HepG2 (cell line): Measurements from ENCODE around the gene CNBD2. TPM values are rescaled to one million over a fixed set of nuclear protein-coding genes. Genes with fewer than 3 reads are reported as not detected.

Source experiments
- ATAC-seq: fragments of 200-7000 bp; cut with Tn5 transposase; 3 replicates; pipeline ENCODE4 v1.9.1; 2020; ENCODE audit warnings: mild to moderate bottlenecking, moderate library complexity
- BruUV-seq: library from RNA; stranded (reverse); fragments of 400-500 nt; replicated peaks from 2 replicates; lab custom pipeline; 2021; lab: Mats Ljungman, UMichigan
- CTCF ChIA-PET: fragments of 300-600 bp; formaldehyde crosslinking; extraction: SDS; loops from one replicate; lab custom pipeline; 2021; ENCODE audit warnings: low total read pairs, inconsistent platforms, low intra/inter-chr PET ratio; lab: Yijun Ruan, JAX
- POLR2A ChIA-PET: fragments of 350-600 bp; sonication (Branson Sonifier 250); formaldehyde crosslinking; loops from one replicate; lab custom pipeline; 2020; ENCODE audit warnings: antibody characterized with exemption, inconsistent platforms; lab: Yijun Ruan, JAX
- DNase-seq: peaks from one replicate; pipeline ENCODE4 v3.0.0-alpha.2; 2015; ENCODE audit warnings: low spot score
- FAIRE-seq: peaks from 3 replicates; lab custom pipeline; 2011; peaks lifted over from hg19 to GRCh38; lab: Jason Lieb, UNC
- H2AFZ ChIP-seq: one replicate; pipeline ENCODE4 v1.6.1; 2011; ENCODE audit warnings: low read length, inconsistent platforms
- H3K27ac ChIP-seq: fragments of 300-600 bp; 3 replicates; pipeline ENCODE4 v1.8.0; 2011; ENCODE audit warnings: mixed run types, mild to moderate bottlenecking, mixed read lengths, low read length, inconsistent platforms; ENCODE audit not compliant: insufficient read depth; ENCODE audit errors: extremely low read length
- H3K27me3 ChIP-seq, 2 experiments: fragments of 200-600 bp in 1 of 2; 2 replicates in 1 of 2; 3 replicates in 1 of 2; pipeline versions ENCODE4 v1.6.0 to v1.8.0; 2011; ENCODE audit warnings: low read length in 2 of 2, mild to moderate bottlenecking in 2 of 2, moderate library complexity in 2 of 2, inconsistent platforms in 1 of 2; ENCODE audit not compliant: insufficient read depth in 2 of 2, control insufficient read depth in 1 of 2
- H3K36me3 ChIP-seq, 2 experiments: fragments of 200-600 bp in 1 of 2; replicated peaks in 1 of 2; 2 replicates in 1 of 2; 3 replicates in 1 of 2; pipeline versions ENCODE4 v1.5.1 to v1.8.0; 2011; ENCODE audit warnings: low read length in 2 of 2, inconsistent platforms in 1 of 2; ENCODE audit not compliant: insufficient read depth in 2 of 2, control insufficient read depth in 1 of 2
- H3K4me1 ChIP-seq: 2 replicates; pipeline ENCODE4 v1.5.1; 2012; ENCODE audit warnings: low read length, inconsistent platforms; ENCODE audit not compliant: insufficient read depth
- H3K4me2 ChIP-seq: 2 replicates; pipeline ENCODE4 v1.6.0; 2011; ENCODE audit warnings: low read depth, low read length, inconsistent platforms
- H3K4me3 ChIP-seq, 3 experiments: fragments of 200-600 bp in 1 of 3; sonication (generic), shearing (Covaris generic) in 1 of 3; replicated peaks in 1 of 3; 2 replicates each; pipeline ENCODE4 v1.5.1; 2011 to 2016; ENCODE audit warnings: low read length in 3 of 3, inconsistent platforms in 2 of 3, low read depth in 2 of 3, mild to moderate bottlenecking in 2 of 3, control low read depth in 1 of 3, mixed read lengths in 1 of 3; ENCODE audit not compliant: insufficient read depth in 1 of 3
- H3K79me2 ChIP-seq: one replicate; pipeline ENCODE4 v1.6.1; 2011; ENCODE audit warnings: low read length, inconsistent platforms; ENCODE audit not compliant: insufficient read depth
- H3K9ac ChIP-seq: 2 replicates; pipeline ENCODE4 v1.6.0; 2011; ENCODE audit warnings: mild to moderate bottlenecking, low read depth, low read length, inconsistent platforms; ENCODE audit not compliant: insufficient read depth
- H3K9me3 ChIP-seq: 2 replicates; pipeline ENCODE4 v1.5.1; 2012; ENCODE audit warnings: mild to moderate bottlenecking, low read length
- H4K20me1 ChIP-seq: 2 replicates; pipeline ENCODE4 v1.6.0; 2011; ENCODE audit warnings: inconsistent platforms, mild to moderate bottlenecking, low read length, moderate library complexity; ENCODE audit not compliant: insufficient read depth
- BCL6 ChIP-seq: IDR thresholded peaks from 2 replicates; pipeline ENCODE4 v1.6.1; 2016; ENCODE audit warnings: missing genetic modification reagents, missing compliant biosample characterization
- HNRNPH1 ChIP-seq: fragments of 200-400 bp; formaldehyde crosslinking; optimal IDR thresholded peaks from 2 replicates; pipeline ENCODE3; 2017; ENCODE audit warnings: mild to moderate bottlenecking, low read depth, low read length
- IRF2 ChIP-seq: IDR thresholded peaks from 2 replicates; pipeline ENCODE4 v1.6.1; 2018; ENCODE audit warnings: missing genetic modification reagents, missing compliant biosample characterization
- MBD4 ChIP-seq: IDR thresholded peaks from 2 replicates; pipeline ENCODE4 v1.6.1; 2012; ENCODE audit warnings: low read length, inconsistent platforms, borderline replicate concordance
- TRIM24 ChIP-seq: sonication (generic); formaldehyde crosslinking; IDR thresholded peaks from 2 replicates; pipeline ENCODE4 v1.8.0; 2022; ENCODE audit warnings: mild to moderate bottlenecking, missing genetic modification reagents
- ZNF251 ChIP-seq: sonication (generic); formaldehyde crosslinking; IDR thresholded peaks from 2 replicates; pipeline ENCODE4 v1.9.0; 2021; ENCODE audit warnings: mild to moderate bottlenecking, missing genetic modification reagents
- ZNF446 ChIP-seq: sonication (generic); formaldehyde crosslinking; IDR thresholded peaks from 2 replicates; pipeline ENCODE4 v1.5.0; 2020; ENCODE audit warnings: mild to moderate bottlenecking, missing genetic modification reagents
- ZNF766 ChIP-seq: sonication (generic); formaldehyde crosslinking; IDR thresholded peaks from 2 replicates; pipeline ENCODE4 v1.5.0; 2020; ENCODE audit warnings: missing genetic modification reagents, borderline replicate concordance
- ZNF773 ChIP-seq: sonication (generic); formaldehyde crosslinking; IDR thresholded peaks from 2 replicates; pipeline ENCODE4 v1.4.0; 2020; ENCODE audit warnings: missing genetic modification reagents, borderline replicate concordance
- ZSCAN9 ChIP-seq: IDR thresholded peaks from 2 replicates; pipeline ENCODE4 v1.6.1; 2016; ENCODE audit warnings: borderline replicate concordance
- WGBS: methylation state at CpG from one replicate; pipeline ENCODE4 v1.1.6; 2017; ENCODE audit warnings: low lambda C conversion rate; 5-methylcytosine and 5-hydroxymethylcytosine counted together
- in situ Hi-C: cut with HindIII; loops from 2 replicates; pipeline ENCODE4 v1.10.0; 2017; ENCODE audit warnings: low pct_unique_long_range_greater_than_20kb; ENCODE audit not compliant: extremely low pct_ligation_motif_present
- intact Hi-C: fragments of 100-400 bp; cut with micrococcal nuclease; formaldehyde crosslinking; loops from one replicate; pipeline ENCODE4 v1.10.0; 2022; ENCODE audit not compliant: unreplicated experiment
- polyA plus RNA-seq, 8 experiments: library from polyadenylated mRNA; depleted of rRNA in 3 of 8; stranded (reverse) in 7 of 8; unstranded in 1 of 8; fragments of >200 nt; fragmentation: Illumina TruSeq in 4 of 8; extraction: Trizol in 4 of 8; gene quantifications; 2 replicates each; pipeline versions ENCODE4 v1.2.1 to v1.2.3, GENCODE V29; 2011 to 2016; ENCODE audit warnings: low read depth in 4 of 8, missing spikeins in 1 of 8, mixed read lengths in 1 of 8; ENCODE audit not compliant: insufficient read depth in 1 of 8
- total RNA-seq, 5 experiments: library from RNA; depleted of rRNA; stranded (reverse); fragments of >200 nt; fragmentation: Illumina TruSeq; extraction: Trizol; gene quantifications; 2 replicates each; pipeline ENCODE4 v1.2.3, GENCODE V29; 2016; ENCODE audit warnings: low read depth in 1 of 5
- TF ChIP-seq, protein P1 (sequence below): sonication (generic); formaldehyde crosslinking; IDR thresholded peaks from 2 replicates; pipeline ENCODE4 v1.5.1; 2020; ENCODE audit warnings: missing genetic modification reagents, mild to moderate bottlenecking, borderline replicate concordance
- TF ChIP-seq, protein P2 (sequence below), 2 experiments: fragments of 450-650 bp in 1 of 2; sonication (generic) in 1 of 2; formaldehyde crosslinking in 1 of 2; IDR thresholded peaks; 2 replicates each; pipeline versions ENCODE4 v1.6.1 to v1.8.0; 2016 to 2022; ENCODE audit warnings: antibody characterized with exemption in 1 of 2, mild to moderate bottlenecking in 1 of 2, missing genetic modification reagents in 1 of 2

The CNBD2 gene
- total and polyA plus RNA-seq, 2 of the 13 experiments (the other 11 are each of a cell fraction or from before 2014, with no cell fraction given), result 12.4 to 22.8 TPM

DNA sequence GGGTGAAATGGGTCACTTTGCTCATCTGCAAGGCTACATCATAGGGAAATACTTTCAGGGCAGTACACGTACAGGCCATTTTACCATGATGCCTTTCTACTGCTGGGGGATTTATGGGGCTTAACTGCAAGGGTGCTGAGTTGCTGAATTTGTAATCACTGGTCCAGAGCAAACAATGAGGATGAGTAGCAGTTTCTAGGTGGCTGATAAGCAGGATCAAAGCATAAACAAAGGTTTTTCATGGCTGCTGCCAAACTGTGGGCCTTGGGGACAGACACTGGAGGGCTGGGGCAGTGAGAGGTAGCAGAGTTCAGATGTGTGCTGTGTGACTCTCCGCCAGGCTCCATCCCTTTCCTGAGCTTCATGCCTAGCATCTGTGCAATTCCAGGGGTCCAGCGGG lies 68.3 kb downstream of the CNBD2 start (continued):
- TF ChIP-seq, protein P1, sequence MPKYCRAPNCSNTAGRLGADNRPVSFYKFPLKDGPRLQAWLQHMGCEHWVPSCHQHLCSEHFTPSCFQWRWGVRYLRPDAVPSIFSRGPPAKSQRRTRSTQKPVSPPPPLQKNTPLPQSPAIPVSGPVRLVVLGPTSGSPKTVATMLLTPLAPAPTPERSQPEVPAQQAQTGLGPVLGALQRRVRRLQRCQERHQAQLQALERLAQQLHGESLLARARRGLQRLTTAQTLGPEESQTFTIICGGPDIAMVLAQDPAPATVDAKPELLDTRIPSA, result no peak
- TF ChIP-seq ZNF446 (CRISPR knock-in tag) (no peak), ZSCAN9 (CRISPR knock-in tag) (no peak), HNRNPH1 (no peak)
- TF ChIP-seq, all 625 proteins: peak for 3

DNA sequence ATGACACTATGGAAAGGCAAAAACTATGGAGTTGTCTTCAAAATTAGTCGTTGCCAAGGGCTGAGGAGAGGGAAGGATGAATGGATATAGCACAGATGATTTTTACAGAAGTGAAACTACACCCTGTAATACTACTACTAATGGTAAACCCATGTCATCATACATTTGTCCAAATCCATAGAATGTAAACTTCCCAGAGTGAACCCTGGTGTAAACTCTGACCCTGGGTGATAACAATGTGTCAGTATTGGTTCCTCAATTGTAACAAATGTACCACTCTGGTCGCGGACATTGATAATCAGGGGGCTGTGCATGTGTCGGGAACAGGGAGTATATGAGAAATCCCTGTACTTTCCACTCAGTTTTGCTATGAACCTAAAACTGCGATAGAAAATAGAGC lies 72.2 kb downstream of the CNBD2 start:
- Histone ChIP-seq H3K9ac (no peak overlapping the region), H3K79me2 (peaks cover 10% of the 10 kb centered on the region), H3K9me3 (no peaks in the 10 kb centered on the region), H3K27ac (no peak overlapping the region), H3K36me3 (no peaks in the 10 kb centered on the region), H3K27me3 (no peaks in the 10 kb centered on the region), H3K4me1 (peaks cover 25% of the 10 kb centered on the region), H2AFZ (no peak overlapping the region), H3K4me3 (no peak overlapping the region), H3K4me2 (no peak overlapping the region), H4K20me1 (peaks cover 21% of the 10 kb centered on the region)
- 70% methylated on average over 5 of the region's 5 CpGs for WGBS
- BruUV-seq, result no TSS peak
- no peak for FAIRE-seq
- intact Hi-C loops, result no loop called here
- no peak for DNase-seq
- POLR2A ChIA-PET, result no interaction called here
- in situ Hi-C loops, result no loop called here
- CTCF ChIA-PET, result no interaction called here
- TF ChIP-seq, protein P2, sequence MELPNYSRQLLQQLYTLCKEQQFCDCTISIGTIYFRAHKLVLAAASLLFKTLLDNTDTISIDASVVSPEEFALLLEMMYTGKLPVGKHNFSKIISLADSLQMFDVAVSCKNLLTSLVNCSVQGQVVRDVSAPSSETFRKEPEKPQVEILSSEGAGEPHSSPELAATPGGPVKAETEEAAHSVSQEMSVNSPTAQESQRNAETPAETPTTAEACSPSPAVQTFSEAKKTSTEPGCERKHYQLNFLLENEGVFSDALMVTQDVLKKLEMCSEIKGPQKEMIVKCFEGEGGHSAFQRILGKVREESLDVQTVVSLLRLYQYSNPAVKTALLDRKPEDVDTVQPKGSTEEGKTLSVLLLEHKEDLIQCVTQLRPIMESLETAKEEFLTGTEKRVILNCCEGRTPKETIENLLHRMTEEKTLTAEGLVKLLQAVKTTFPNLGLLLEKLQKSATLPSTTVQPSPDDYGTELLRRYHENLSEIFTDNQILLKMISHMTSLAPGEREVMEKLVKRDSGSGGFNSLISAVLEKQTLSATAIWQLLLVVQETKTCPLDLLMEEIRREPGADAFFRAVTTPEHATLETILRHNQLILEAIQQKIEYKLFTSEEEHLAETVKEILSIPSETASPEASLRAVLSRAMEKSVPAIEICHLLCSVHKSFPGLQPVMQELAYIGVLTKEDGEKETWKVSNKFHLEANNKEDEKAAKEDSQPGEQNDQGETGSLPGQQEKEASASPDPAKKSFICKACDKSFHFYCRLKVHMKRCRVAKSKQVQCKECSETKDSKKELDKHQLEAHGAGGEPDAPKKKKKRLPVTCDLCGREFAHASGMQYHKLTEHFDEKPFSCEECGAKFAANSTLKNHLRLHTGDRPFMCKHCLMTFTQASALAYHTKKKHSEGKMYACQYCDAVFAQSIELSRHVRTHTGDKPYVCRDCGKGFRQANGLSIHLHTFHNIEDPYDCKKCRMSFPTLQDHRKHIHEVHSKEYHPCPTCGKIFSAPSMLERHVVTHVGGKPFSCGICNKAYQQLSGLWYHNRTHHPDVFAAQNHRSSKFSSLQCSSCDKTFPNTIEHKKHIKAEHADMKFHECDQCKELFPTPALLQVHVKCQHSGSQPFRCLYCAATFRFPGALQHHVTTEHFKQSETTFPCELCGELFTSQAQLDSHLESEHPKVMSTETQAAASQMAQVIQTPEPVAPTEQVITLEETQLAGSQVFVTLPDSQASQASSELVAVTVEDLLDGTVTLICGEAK (IDR thresholded peaks at IDR 0.05), result no peak
- TF ChIP-seq, protein P2 (CRISPR knock-in tag; IDR thresholded peaks at IDR 0.05), result no peak
- no peak for TF ChIP-seq TRIM24 (CRISPR knock-in tag)
- TF ChIP-seq IRF2 (CRISPR knock-in tag), result no peak
- no peak for TF ChIP-seq ZNF766 (CRISPR knock-in tag)
- no peak for TF ChIP-seq MBD4
- TF ChIP-seq BCL6, result no peak
- no peak for TF ChIP-seq ZNF773 (CRISPR knock-in tag)
- no peak for TF ChIP-seq ZNF251 (CRISPR knock-in tag)
- no peak for ATAC-seq
